ENCODE results near the gene ABCC6.
A peak's percentile ranks its signal among the peaks of the same experiment; 100 is the strongest.

ABCC6 gene

DNA sequence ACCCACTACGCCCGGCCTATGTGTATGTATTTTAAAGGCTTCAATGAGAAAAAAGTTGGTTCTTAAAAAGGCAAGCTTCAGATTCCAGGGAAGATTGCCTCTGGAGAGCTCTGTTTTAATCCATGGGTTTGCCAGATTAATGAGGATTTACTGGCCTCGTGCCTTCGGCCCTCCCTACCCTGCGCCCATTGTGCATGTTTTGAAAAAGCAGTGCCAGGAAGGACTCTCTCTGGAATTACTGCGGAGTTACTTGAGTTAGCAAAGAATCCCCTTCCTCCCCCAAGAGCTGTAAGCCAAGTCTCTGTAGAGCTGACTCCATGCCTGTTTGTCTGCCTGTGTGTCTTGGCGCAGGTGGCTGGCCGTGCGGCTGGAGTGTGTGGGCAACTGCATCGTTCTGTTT lies 98.9 kb downstream of the ABCC6 start:
- no peak for TF ChIP-seq JUND (IDR thresholded peaks at IDR 0.05; ENCODE audit: low read depth)
- no peak for DNase-seq (ENCODE audit: low read depth in 1 of 2, low spot score in 1 of 2)
- in situ Hi-C loops (cut with HindIII; ENCODE audit: low pct_unique_long_range_greater_than_20kb, low sequenced_read_pairs), result no loop called here

DNA sequence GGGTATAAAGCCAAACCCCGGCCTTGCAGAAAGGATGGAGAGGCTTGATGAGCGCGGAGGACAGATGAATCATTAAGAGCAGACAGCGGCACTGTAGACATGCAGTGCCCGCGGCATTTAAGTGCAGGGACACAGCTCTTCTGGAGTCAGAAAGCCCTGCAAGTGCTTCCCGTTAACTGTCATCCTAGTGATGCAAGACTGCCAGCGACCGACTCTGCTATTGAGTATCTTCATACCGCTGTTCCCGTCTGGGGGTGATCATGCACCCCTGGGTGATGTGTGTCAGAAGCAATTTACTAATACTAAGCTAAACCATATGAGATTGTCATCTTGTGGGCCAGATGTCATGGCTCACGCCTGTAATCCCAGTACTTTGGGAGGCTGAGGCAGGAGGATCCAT lies 101.0 kb downstream of the ABCC6 start:
- in situ Hi-C loops (cut with HindIII; ENCODE audit: low pct_unique_long_range_greater_than_20kb, low sequenced_read_pairs), result no loop called here
- DNase-seq (ENCODE audit: low read depth in 1 of 2, low spot score in 1 of 2), result no peak
- no peak for TF ChIP-seq JUND (IDR thresholded peaks at IDR 0.05; ENCODE audit: low read depth)

DNA sequence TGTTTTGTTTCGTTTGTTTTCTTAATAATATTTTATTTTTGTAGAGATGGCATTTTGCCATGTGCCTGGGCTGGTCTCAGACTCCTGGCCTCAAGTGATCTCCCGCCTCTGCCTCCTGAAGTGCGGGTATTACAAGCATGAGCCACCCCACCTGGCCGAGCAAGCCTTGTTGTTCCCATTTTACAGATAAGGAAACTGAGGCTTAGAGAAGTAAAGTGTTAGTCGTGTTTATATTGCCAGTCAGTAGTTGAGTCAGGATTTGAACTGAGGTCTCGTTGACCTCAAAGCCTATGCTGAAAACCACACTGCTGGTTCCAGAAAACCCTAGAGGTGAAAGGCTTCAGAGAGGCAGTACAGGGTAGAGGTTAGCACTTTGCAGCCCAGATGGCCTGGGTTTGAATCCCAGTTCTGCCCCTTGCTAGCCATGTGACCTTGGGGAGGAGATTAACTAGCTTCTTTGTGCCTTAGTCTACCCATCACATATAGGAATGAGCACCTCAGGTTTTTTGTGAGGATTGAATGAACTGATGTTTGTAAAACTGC lies 102.0 kb downstream of the ABCC6 start:
- no peak for TF ChIP-seq JUND (IDR thresholded peaks at IDR 0.05; ENCODE audit: low read depth)
- DNase-seq (ENCODE audit: low read depth in 1 of 2, low spot score in 1 of 2), result no peak
- in situ Hi-C loops (cut with HindIII; ENCODE audit: low pct_unique_long_range_greater_than_20kb, low sequenced_read_pairs), result no loop called here

DNA sequence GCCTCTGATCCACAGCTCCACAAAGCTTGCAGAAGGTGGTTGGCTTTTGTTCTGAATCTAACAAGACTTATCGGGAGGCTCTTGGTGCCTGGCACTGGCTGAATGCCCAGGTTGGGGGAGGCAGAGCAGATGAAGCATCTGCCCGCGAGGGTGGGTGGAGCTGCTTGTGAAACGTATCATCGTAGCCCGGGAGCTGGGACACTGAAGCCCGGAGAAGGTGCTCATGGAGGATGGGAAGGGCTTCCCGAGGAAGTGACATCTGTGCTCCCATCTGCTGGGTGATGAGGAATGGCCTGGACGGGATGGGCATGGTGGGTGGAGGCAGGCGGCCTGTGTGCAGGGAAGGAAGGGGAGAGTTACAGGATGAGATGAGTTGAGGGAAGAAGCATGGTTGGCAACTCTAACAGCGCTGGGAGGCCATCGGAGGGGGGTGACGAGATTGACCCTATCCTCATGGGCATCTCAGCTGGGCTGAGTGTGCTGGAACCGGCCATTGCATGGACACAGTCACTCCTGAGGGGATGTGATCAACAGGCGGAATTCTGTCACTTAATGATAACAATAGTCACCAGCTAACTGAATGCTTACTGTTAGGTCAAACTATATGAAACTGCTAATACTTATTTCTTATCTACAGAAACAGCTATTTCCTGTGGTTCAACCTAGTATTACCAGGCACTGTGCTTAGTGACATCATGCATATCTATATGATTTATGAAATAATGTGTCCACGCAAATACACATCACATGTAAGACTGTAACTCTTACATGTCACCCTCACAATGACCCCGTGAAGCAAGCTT lies 102.7 kb downstream of the ABCC6 start:
- in situ Hi-C loops (cut with HindIII; ENCODE audit: low pct_unique_long_range_greater_than_20kb, low sequenced_read_pairs), result no loop called here
- DNase-seq (ENCODE audit: low read depth in 1 of 2, low spot score in 1 of 2), result no peak
- no peak for TF ChIP-seq JUND (IDR thresholded peaks at IDR 0.05; ENCODE audit: low read depth)

DNA sequence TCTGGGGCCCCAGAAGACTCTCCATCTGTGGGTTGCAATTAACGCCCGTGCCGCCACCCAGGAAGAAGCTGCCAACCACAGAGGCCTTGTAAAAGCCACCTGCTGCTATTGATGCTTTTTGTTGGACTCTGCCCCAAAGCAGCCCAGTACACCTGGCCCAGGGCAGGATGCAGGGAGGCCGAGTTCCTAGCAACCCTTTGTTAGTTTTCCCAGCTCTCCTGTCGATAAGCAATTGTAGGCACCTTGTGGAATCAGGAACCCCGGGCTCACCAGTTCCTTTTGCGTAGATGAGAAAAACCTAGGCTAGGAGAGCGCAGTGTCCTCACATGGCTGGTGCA lies 103.3 kb downstream of the ABCC6 start:
- no peak for DNase-seq (ENCODE audit: low read depth in 1 of 2, low spot score in 1 of 2)
- in situ Hi-C loops (cut with HindIII; ENCODE audit: low pct_unique_long_range_greater_than_20kb, low sequenced_read_pairs), result no loop called here
- no peak for TF ChIP-seq JUND (IDR thresholded peaks at IDR 0.05; ENCODE audit: low read depth)

DNA sequence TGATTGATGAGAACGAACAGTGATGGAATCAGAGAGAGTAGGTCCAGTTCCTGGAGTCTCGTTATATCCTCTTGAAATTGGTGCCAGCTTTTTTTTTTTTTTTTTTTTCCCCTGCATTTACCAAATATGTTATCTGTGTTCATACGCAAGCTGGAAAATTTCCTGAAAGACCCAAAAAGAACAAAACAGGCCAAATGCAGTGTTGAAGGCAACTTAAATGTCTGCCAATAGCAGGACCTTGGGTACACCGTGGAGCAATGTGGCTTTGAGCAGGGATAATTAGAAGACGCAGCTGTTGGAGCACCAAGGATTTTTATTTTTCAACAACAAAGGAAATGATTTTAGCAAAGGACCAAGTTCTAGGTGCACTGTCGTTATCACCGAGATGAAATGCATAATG lies 105.0 kb downstream of the ABCC6 start:
- in situ Hi-C loops (cut with HindIII; ENCODE audit: low pct_unique_long_range_greater_than_20kb, low sequenced_read_pairs), result no loop called here
- no peak for DNase-seq (ENCODE audit: low read depth in 1 of 2, low spot score in 1 of 2)
- TF ChIP-seq JUND (IDR thresholded peaks at IDR 0.05; ENCODE audit: low read depth), result no peak

DNA sequence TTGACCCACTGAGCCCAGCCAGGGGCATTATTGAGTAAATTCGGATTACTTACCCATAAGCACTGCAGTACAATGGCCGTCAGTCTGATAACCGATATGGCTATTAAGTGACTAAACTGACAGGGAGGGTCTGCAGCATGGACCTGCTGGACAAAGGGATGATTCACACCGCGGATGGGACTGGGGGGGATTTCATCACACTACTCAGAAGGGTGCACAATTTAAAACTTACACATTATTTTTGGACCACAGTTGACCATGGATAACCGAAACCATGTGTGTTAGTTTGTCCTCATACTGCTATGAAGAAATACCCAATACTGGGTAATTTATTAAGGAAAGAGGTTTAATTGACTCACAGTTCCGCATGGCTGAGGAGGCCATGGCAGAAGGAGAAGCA lies 106.5 kb downstream of the ABCC6 start:
- no peak for TF ChIP-seq JUND (IDR thresholded peaks at IDR 0.05; ENCODE audit: low read depth)
- in situ Hi-C loops (cut with HindIII; ENCODE audit: low pct_unique_long_range_greater_than_20kb, low sequenced_read_pairs), result no loop called here
- no peak for DNase-seq (ENCODE audit: low read depth in 1 of 2, low spot score in 1 of 2)

DNA sequence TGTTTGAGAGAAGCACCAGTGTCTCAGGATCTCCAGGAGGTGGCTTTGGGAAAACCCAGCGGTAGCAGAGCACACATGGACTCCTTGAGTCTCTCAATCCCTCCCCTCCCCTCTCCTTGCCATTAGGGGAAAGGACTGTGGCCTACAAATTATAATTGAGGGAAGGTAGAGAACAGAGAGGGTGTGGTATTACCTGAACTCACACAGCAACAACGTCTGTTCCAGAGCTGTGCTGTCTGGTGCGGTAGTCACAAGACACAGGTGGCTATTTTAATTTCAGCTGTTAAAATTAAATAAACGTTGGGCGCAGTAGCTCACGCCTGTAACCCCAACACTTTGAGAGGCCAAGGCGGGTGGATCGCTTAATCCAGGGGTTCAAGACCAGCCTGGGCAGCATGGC lies 110.2 kb downstream of the ABCC6 start:
- in situ Hi-C loops (cut with HindIII; ENCODE audit: low pct_unique_long_range_greater_than_20kb, low sequenced_read_pairs), result no loop called here
- TF ChIP-seq JUND (IDR thresholded peaks at IDR 0.05; ENCODE audit: low read depth), result no peak
- DNase-seq (ENCODE audit: low read depth in 1 of 2, low spot score in 1 of 2), result no peak

DNA sequence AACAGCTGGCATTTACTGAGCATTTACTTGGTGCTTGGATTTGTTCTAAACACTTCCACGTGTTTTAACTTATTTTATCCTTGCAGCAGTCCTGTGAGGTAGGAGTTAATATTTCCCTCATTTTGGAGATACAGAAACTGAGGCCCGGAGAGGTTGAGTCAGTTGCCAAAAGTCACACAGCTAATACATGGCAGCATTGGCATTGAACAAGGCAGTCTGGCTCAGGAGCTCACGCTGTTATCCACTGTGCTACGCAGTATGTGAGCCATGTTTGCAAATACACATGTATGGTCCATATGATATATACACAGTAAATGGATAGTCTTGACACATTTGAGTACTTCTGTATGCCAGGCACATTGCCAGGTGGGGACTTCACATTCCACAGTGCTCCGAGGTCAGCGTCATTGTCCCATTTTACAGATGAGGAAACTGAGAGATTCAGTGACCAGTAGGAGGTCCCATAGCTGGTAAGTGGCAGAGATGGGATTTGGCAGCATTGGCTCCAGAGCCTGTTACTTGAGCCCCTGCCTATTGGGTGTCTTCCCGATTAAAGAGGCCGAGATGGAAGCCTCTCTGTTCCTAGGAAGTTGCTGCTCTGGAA lies 110.7 kb downstream of the ABCC6 start:
- DNase-seq (ENCODE audit: low read depth in 1 of 2, low spot score in 1 of 2), result no peak
- in situ Hi-C loops (cut with HindIII; ENCODE audit: low pct_unique_long_range_greater_than_20kb, low sequenced_read_pairs), result no loop called here
- no peak for TF ChIP-seq JUND (IDR thresholded peaks at IDR 0.05; ENCODE audit: low read depth)

DNA sequence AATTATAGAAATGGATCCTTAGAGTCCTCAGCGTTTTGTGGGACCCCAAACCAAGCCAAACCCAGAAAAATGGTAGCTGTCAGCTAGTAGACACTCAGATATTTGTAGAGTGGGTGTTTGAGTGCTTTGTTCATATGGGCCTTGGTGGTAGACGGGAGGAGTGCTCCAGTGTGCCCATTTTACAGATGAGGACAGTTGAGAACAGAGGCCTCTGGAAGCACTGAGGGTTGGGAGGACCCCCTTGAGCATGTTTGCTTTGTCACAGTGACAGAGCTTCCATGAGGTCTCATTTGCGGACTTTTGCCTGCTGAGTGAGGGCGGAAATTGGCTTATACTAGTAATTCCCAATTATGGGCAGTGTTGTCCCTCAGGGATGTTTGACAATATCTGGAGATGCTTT lies 111.7 kb downstream of the ABCC6 start:
- in situ Hi-C loops (cut with HindIII; ENCODE audit: low pct_unique_long_range_greater_than_20kb, low sequenced_read_pairs), result no loop called here
- no peak for DNase-seq (ENCODE audit: low read depth in 1 of 2, low spot score in 1 of 2)
- TF ChIP-seq JUND (IDR thresholded peaks at IDR 0.05; ENCODE audit: low read depth), result no peak

DNA sequence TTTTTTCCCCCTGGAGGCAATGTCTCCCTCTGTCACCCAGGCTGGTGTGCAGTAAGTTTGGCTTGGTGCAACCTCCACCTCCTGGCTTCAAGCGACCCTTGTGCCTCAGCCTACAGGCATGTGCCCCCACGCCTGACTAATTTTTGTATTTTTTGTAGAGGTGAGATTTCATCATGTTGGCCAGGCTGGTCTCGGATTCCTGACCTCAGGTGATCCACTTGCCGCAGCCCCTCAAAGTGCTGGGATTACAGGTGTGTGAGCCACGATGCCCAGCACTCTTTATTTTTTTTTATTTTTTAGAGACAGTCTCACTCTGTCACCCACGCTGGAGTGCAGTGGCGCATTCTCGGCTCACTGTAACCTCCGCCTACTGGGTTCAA lies 113.2 kb downstream of the ABCC6 start:
- DNase-seq (ENCODE audit: low read depth in 1 of 2, low spot score in 1 of 2), result no peak
- in situ Hi-C loops (cut with HindIII; ENCODE audit: low pct_unique_long_range_greater_than_20kb, low sequenced_read_pairs), result no loop called here
- TF ChIP-seq JUND (IDR thresholded peaks at IDR 0.05; ENCODE audit: low read depth), result no peak

DNA sequence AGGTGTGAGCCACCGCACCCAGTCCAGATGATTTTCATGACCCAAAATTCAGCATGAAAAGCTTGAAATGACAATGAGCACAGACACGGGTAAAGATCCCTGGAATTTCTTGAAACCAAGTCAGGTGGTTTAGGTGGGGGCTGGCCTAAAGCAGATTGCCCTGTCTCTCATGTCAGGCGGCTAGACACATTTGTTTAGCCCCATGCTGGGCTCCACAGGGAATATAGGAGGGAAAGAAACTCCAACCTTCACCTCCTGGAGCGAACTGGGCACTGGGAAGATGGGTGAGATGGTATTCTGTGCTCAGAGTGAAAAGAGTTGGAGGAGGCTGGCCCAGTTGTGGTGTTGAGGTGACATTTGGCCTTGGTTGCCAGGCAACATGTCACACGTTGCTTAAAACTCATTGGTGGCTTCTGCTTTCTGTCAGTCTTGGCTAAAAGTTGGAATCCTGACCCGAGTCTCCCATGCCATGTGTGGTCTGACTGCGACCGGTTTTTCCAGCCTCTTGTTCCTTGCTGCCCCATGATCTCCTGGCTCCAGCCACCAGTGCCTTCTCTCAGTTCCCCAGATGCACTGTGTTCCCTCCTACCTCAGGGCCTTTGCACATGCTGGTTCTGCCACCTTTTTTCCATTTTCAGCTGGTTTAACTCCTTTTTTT lies 113.7 kb downstream of the ABCC6 start:
- in situ Hi-C loops (cut with HindIII; ENCODE audit: low pct_unique_long_range_greater_than_20kb, low sequenced_read_pairs), result no loop called here
- no peak for TF ChIP-seq JUND (IDR thresholded peaks at IDR 0.05; ENCODE audit: low read depth)
- peak in 1 of 2 experiments; percentile 92 for DNase-seq (ENCODE audit: low read depth in 1 of 2, low spot score in 1 of 2)

DNA sequence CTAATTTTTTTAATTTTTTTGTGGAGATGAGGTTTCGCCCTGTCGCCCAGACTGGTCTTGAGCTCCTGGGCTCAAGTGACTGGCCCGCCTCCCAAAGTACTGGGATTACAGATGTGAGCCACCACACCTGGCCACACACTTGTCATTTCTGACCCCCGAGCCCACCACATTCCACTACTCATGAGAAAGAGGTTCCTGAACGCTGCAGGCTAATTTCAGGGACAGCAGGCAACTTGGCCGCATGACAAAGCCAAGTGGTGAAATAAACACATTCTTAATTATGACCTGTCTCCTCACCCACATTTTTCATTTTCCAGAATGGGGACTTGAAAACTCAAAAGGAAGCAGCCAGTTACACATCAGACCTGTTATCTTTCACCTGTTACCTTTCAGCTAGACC lies 114.5 kb downstream of the ABCC6 start:
- no peak for DNase-seq (ENCODE audit: low read depth in 1 of 2, low spot score in 1 of 2)
- no peak for TF ChIP-seq JUND (IDR thresholded peaks at IDR 0.05; ENCODE audit: low read depth)
- in situ Hi-C loops (cut with HindIII; ENCODE audit: low pct_unique_long_range_greater_than_20kb, low sequenced_read_pairs), result no loop called here

All from T47D (cell line).